ENCODE data around the gene MYO1C.

The MYO1C gene

DNA sequence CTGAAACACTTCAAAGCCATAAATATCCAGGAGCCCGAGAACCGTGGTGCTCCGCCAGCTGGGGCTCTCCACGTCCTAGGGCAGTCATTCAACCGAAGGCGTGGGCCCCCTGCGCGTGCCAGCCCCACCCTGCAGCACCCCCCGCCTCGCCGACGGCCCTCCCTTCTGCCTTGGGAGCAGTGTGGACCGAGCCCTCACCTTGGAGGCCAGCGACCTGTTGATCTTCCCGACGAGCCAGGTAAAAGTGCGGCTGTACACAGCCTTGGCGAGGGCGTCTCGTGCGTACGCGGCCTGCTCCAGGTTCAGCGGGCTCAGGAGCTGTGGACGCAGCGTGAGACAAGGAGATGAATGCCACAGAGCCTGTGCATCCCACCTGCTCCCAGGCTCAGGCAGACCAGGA, 14.1 kb downstream of the MYO1C start:
- H3K9me3 ChIP-seq (ENCODE audit: control insufficient read depth, low read length), result no peaks in the 10 kb centered on the region
- no peak overlapping the region for H3K4me3 ChIP-seq (ENCODE audit: low read length)
- H3K27me3 ChIP-seq (ENCODE audit: control insufficient read depth, insufficient read depth, low read length), result no peaks in the 10 kb centered on the region
- no peak overlapping the region for H3K9ac ChIP-seq (ENCODE audit: low read length)
- peaks cover 15% of the 10 kb centered on the region for H3K36me3 ChIP-seq (ENCODE audit: control insufficient read depth, insufficient read depth, low read length)
- H3K4me1 ChIP-seq (ENCODE audit: control insufficient read depth, insufficient read depth, low read length), result peaks cover 8% of the 10 kb centered on the region

DNA sequence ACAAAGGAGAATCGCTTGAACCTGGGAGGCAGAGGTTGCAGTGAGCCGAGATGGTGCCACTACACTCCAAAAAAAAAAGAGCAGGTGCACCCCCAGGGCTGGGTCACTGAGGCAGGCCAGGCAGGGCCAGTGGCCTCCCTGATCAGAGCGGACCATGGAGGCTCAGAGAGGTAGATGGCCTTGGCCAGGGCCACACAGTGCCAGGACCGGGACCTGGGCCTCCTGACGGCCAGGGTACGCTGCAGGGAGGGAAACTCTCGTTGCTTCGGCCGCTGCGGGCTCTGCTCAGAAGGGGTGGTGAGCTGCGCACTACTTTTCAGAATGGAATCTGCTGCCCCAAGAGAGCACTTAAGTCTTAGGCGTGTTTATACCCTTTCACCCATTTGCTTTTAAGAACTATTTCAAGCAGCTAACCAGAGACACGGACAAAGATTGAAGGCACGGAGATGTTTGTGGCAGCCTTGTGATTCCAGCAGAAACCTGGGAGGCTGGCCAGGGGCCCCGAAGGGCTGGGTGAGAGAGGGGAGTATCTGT, 17.1 kb downstream of the MYO1C start:
- H3K36me3 ChIP-seq (ENCODE audit: control insufficient read depth, insufficient read depth, low read length), result peaks cover 20% of the 10 kb centered on the region

DNA sequence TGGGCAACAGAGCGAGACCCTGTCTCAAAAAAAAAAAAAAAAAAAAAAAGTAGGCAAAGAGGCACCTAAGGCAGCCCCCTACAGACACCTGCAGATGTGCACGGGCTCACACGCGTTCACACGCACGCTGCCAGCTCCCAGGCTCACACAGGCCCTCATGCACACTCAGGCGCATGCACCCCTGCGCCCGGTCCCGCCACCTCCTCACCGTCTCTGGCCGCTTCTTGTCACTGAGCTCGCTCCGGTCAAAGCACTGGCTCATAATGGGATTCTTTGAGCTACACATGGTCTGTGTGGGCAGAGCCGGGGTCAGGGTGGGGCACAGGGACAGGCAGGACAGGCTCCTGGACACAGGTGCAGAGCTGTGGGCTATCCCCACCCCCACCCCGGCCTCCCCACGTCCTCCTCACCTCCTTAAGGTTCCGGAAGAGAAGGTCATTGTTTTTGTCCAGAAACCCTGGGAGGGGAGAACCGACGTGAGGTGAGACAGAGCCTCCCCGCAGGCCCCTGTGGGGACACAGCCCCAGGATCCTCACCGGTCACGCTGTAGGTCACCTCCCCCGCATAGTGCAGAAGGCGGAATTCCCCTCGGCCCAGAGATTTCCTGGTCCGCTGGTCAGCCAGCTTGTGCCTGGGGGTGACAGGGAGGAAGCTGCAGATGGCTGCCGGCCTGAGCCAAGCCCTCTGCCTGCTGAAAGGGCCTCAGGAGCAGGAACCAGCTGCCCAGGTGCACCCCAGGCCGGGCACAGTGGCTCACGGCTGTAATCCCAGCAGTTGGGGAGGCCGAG, 17.9 kb downstream of the MYO1C start:
- no peaks in the 10 kb centered on the region for H3K4me1 ChIP-seq (ENCODE audit: control insufficient read depth, insufficient read depth, low read length)
- no peaks in the 10 kb centered on the region for H3K9me3 ChIP-seq (ENCODE audit: control insufficient read depth, low read length)
- H3K27me3 ChIP-seq (ENCODE audit: control insufficient read depth, insufficient read depth, low read length), result no peaks in the 10 kb centered on the region
- peaks cover 20% of the 10 kb centered on the region for H3K36me3 ChIP-seq (ENCODE audit: control insufficient read depth, insufficient read depth, low read length)
- H3K9ac ChIP-seq (ENCODE audit: low read length), result no peak overlapping the region
- H3K4me3 ChIP-seq (ENCODE audit: low read length), result no peak overlapping the region

More for the DNA sequence above, 17.1 kb downstream of the MYO1C start:
- Histone ChIP-seq H3K4me3 (ENCODE audit: low read length) (no peak overlapping the region), H3K9me3 (ENCODE audit: control insufficient read depth, low read length) (no peaks in the 10 kb centered on the region), H3K9ac (ENCODE audit: low read length) (no peak overlapping the region), H3K4me1 (ENCODE audit: control insufficient read depth, insufficient read depth, low read length) (no peaks in the 10 kb centered on the region), H3K27me3 (ENCODE audit: control insufficient read depth, insufficient read depth, low read length) (no peaks in the 10 kb centered on the region)

DNA sequence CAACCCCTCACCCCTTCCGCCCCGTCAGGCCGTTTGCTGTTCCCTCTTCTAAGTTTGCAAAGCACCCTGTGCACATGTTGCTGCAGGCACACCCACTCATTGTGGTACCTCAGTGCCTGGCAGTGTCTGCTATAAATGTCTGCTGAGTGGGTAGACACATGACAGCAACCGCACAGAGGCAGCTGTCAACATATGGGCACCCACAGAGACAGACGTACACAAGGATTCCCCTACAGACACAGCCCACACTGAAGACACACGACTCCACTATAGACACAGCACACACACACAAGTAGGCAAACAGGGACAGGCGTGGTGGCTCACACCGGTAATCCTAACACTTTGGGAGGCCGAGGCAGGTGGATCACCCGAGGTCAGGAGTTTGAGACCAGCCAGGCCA, 18.6 kb downstream of the MYO1C start:
- H3K27me3 ChIP-seq (ENCODE audit: control insufficient read depth, insufficient read depth, low read length), result no peaks in the 10 kb centered on the region
- no peaks in the 10 kb centered on the region for H3K4me1 ChIP-seq (ENCODE audit: control insufficient read depth, insufficient read depth, low read length)
- peaks cover 24% of the 10 kb centered on the region for H3K36me3 ChIP-seq (ENCODE audit: control insufficient read depth, insufficient read depth, low read length)
- H3K9me3 ChIP-seq (ENCODE audit: control insufficient read depth, low read length), result no peaks in the 10 kb centered on the region
- H3K4me3 ChIP-seq (ENCODE audit: low read length), result no peak overlapping the region
- H3K9ac ChIP-seq (ENCODE audit: low read length), result no peak overlapping the region

DNA sequence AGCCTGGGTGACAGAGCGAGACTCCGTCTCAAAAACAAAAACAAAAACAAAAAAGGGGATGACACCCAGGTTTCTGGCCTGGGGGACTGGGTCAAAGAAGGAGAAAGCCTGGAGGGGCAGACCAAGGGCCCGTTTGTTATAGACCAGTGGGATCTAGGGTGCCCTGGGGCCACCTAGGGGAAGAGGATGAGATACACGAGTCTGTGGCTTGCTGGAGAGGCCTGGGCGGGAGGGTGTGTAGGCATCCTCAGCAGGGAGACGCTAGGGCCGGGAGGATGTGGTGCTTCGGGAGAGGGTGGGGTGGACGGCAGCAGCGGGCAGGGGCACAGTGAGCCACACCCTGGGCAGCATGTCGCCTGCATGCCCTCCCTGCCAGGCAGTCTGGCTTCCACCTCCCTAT, 19.3 kb downstream of the MYO1C start:
- Histone ChIP-seq H3K36me3 (ENCODE audit: control insufficient read depth, insufficient read depth, low read length) (peaks cover 30% of the 10 kb centered on the region), H3K4me1 (ENCODE audit: control insufficient read depth, insufficient read depth, low read length) (no peaks in the 10 kb centered on the region), H3K9me3 (ENCODE audit: control insufficient read depth, low read length) (no peaks in the 10 kb centered on the region), H3K9ac (ENCODE audit: low read length) (no peak overlapping the region), H3K4me3 (ENCODE audit: low read length) (no peak overlapping the region), H3K27me3 (ENCODE audit: control insufficient read depth, insufficient read depth, low read length) (no peaks in the 10 kb centered on the region)

DNA sequence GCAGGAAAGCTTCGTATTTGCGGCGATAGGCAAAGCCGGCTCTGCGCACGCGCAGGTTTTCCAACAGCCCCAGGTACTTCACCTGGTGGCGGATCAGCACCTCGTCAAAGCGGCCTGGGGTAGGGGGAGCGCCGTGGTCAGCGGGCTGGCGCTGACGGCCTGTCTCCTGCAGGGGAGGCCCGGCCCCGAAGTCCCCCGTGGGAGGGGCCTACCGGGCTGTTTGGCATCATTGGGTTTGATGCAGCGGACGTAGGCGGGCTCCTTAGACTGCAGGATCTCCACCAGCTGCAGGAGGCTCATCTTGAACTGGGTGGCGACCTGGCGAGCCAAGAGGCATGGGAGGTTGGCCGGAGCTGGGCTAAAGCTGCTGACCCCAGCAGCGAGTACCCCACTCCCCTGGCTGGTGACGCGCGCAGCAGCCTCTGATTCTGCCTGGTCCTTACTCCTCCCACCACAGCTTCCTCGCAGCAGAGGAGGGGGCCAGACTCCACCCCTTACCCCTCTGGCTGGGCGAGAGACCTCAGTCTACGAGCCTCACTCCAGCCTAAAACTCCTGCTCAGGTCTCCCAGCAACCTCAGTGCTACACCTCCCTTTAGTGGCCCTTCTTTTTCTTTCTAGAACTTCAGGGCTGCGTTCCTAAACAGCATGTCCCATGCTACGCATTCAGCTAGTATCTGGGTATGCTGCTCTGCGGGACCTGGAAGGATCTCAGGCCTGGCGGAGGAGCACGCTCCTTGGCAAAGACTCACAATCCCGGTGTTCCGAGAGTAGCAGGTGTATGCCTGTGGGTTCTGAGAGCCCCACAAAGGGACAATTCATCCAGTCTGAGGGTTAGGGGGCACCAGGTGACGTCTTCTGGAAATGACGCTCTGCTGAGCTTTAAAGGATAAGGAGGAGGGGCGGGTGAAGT, 20.3 kb downstream of the MYO1C start:
- H3K4me3 ChIP-seq (ENCODE audit: low read length), result no peak overlapping the region
- no peaks in the 10 kb centered on the region for H3K4me1 ChIP-seq (ENCODE audit: control insufficient read depth, insufficient read depth, low read length)
- peaks cover 26% of the 10 kb centered on the region for H3K36me3 ChIP-seq (ENCODE audit: control insufficient read depth, insufficient read depth, low read length)
- H3K9me3 ChIP-seq (ENCODE audit: control insufficient read depth, low read length), result no peaks in the 10 kb centered on the region
- no peak overlapping the region for H3K9ac ChIP-seq (ENCODE audit: low read length)
- no peaks in the 10 kb centered on the region for H3K27me3 ChIP-seq (ENCODE audit: control insufficient read depth, insufficient read depth, low read length)

DNA sequence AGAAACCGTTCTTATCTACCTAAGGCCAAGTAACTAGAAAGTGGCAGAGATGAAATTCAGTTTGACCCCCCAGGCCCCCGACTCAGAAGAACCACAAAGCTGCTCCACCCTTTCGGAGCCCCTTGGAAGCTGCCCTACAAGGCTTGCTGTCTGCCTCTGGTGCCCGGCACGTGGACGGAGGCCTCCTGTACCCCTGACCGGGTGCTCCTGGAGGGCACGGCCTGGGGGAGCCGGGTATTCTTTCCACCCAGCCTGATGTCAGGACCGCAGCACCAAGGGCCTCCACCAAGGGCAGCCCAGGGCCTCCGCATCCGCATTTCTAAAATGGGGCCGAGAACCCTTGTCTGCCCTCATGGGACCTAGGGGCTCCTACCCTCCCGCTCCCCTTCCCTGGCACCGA, 21.0 kb downstream of the MYO1C start:
- H3K27me3 ChIP-seq (ENCODE audit: control insufficient read depth, insufficient read depth, low read length), result no peaks in the 10 kb centered on the region
- no peak overlapping the region for H3K9ac ChIP-seq (ENCODE audit: low read length)
- no peaks in the 10 kb centered on the region for H3K9me3 ChIP-seq (ENCODE audit: control insufficient read depth, low read length)
- no peak overlapping the region for H3K4me3 ChIP-seq (ENCODE audit: low read length)
- peaks cover 26% of the 10 kb centered on the region for H3K36me3 ChIP-seq (ENCODE audit: control insufficient read depth, insufficient read depth, low read length)
- H3K4me1 ChIP-seq (ENCODE audit: control insufficient read depth, insufficient read depth, low read length), result no peaks in the 10 kb centered on the region

DNA sequence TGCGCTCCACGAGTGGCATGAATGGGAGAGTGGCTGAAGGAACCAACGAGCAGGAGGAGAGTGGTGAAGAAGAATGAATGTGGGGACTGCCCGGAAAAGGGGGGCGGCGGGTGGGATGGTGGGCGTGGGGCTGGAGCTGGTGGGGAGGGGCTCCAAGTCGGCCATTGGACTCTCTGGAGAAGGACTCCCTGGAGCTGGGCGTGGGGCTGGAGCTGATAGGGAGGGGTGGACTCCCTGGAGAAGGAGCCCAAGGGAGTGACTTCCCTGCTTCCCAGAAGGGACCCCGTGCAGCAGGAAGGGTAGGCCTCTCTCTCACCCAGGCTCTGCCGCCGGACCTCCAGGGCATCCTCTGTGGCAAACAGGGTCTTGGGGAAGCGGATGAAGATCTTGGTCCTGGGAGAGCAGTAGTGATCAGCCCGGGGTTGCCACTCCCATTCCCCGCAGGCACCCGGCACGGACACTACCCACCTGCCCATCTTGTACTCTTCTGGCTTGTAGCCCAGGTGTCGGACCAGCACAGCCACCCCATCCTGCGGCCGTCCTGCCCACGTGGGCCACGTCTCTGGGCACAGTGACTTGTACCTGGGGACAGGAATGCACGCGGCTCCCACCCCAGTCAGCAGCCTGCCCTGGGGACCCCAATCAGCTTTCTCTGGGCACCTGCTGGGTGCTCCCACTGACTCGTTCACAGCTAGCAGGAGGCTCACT, 21.6 kb downstream of the MYO1C start:
- no peak overlapping the region for H3K9ac ChIP-seq (ENCODE audit: low read length)
- H3K36me3 ChIP-seq (ENCODE audit: control insufficient read depth, insufficient read depth, low read length), result peaks cover 26% of the 10 kb centered on the region
- no peak overlapping the region for H3K4me3 ChIP-seq (ENCODE audit: low read length)
- no peaks in the 10 kb centered on the region for H3K9me3 ChIP-seq (ENCODE audit: control insufficient read depth, low read length)
- no peaks in the 10 kb centered on the region for H3K27me3 ChIP-seq (ENCODE audit: control insufficient read depth, insufficient read depth, low read length)
- H3K4me1 ChIP-seq (ENCODE audit: control insufficient read depth, insufficient read depth, low read length), result no peaks in the 10 kb centered on the region

DNA sequence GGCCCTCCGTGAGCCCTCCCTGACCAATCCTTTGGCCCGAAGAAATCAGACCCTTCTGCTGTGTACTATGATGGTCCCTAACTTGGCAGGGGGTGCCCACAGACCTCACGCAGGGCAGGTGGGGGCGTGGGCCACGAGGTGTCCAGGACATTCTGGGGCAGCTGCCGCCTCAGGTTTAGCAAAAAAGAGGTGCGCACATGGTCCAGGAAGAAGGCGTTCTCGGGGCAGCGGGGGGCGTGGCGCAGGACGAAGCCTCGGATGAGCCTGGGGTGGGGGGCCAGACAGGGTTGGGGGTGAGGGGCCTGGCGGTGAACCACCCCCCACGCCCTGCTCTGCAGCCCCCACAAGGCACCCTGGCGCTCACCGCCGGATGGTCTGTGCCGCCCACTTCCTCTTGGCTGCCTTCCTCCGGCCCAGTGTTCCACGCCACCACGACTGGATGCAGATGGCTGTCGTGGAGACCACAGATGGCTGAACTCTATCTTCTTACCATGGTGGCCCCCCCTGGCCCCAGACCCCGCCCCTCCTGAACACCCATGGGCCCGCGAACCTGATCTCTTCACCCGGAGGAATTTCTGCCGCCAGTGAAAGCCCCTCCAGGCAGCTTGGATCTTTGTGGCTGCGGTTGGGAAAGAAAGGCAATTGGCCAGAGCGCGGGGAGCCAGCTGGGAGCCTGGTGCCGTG, 22.3 kb downstream of the MYO1C start:
- peaks cover 21% of the 10 kb centered on the region for H3K36me3 ChIP-seq (ENCODE audit: control insufficient read depth, insufficient read depth, low read length)
- no peak overlapping the region for H3K4me3 ChIP-seq (ENCODE audit: low read length)
- H3K4me1 ChIP-seq (ENCODE audit: control insufficient read depth, insufficient read depth, low read length), result no peaks in the 10 kb centered on the region
- no peaks in the 10 kb centered on the region for H3K9me3 ChIP-seq (ENCODE audit: control insufficient read depth, low read length)
- no peak overlapping the region for H3K9ac ChIP-seq (ENCODE audit: low read length)
- no peaks in the 10 kb centered on the region for H3K27me3 ChIP-seq (ENCODE audit: control insufficient read depth, insufficient read depth, low read length)

DNA sequence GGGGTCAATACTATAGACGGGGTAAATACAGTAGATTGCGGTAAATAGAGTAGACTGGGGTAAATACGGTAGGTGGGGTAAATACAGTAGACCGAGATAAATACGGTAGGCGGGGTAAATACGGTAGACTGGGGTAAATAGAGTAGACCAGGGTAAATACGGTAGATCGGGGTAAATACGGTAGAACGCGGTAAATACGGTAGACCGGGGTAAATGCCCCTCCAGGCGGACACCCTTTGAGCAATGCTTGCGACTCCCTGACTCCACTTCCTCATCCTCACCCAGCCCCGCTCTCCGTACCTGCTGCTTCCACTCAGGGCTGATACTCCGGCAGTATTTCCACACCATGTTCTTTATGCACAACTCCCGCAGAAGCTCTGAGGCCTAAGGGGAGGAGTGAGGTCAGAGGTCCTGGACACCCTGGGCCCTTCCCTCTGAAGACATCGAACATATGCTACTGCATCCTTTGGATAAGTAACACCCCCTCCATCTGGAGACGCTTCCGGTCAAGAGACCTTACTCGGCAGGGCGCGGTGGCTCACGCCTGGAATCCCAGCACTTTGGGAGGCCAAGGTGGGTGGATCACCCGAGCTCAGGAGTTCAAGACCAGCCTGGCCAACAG, 23.1 kb downstream of the MYO1C start:
- no peaks in the 10 kb centered on the region for H3K4me1 ChIP-seq (ENCODE audit: control insufficient read depth, insufficient read depth, low read length)
- H3K36me3 ChIP-seq (ENCODE audit: control insufficient read depth, insufficient read depth, low read length), result peaks cover 20% of the 10 kb centered on the region
- H3K27me3 ChIP-seq (ENCODE audit: control insufficient read depth, insufficient read depth, low read length), result no peaks in the 10 kb centered on the region
- H3K9ac ChIP-seq (ENCODE audit: low read length), result no peak overlapping the region
- no peak overlapping the region for H3K4me3 ChIP-seq (ENCODE audit: low read length)
- no peaks in the 10 kb centered on the region for H3K9me3 ChIP-seq (ENCODE audit: control insufficient read depth, low read length)

DNA sequence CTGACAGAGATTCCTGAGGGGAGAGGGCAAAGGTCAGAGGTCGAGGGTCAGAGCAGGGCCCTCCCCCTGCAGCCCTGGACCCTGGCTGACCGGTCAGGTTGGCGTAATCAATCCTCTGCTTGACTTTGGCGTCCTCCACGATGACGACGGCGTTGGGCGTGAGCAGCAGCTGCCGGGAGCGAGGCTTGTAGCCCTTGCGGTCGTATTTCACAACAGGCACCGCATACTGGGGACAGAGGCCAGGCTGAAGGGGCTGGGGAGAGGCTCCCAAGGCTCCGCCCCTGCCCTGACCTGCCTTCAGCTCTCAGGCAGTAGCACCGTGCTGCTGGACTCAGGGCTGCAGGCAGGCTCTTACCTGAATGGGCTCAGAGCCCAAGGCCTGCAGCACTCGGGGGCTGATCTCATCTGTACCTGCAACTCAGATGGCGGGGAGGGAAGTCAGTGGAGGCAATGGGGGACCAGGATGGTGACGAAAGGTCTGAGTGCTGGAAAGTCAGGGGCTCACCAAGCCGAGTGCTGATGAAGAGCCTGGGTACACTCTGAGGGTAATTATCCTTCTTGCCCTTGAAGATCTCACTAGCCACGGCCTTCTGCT, 24.5 kb downstream of the MYO1C start:
- no peak overlapping the region for H3K4me3 ChIP-seq (ENCODE audit: low read length)
- H3K4me1 ChIP-seq (ENCODE audit: control insufficient read depth, insufficient read depth, low read length), result peaks cover 1% of the 10 kb centered on the region
- H3K27me3 ChIP-seq (ENCODE audit: control insufficient read depth, insufficient read depth, low read length), result no peaks in the 10 kb centered on the region
- H3K9me3 ChIP-seq (ENCODE audit: control insufficient read depth, low read length), result no peaks in the 10 kb centered on the region
- peaks cover 20% of the 10 kb centered on the region for H3K36me3 ChIP-seq (ENCODE audit: control insufficient read depth, insufficient read depth, low read length)
- H3K9ac ChIP-seq (ENCODE audit: low read length), result no peak overlapping the region
